Activated CD4-positive, CD25-positive, alpha-beta regulatory T cell treated with anti-CD3 and anti-CD28 coated beads, Interleukin-2, amount 50 U/mL, for 72 hours (primary cell): Measurements from ENCODE around the gene GNAI1.
"Not testable (repeated sequence)": the region's sequence is repeated elsewhere in the genome, so short reads cannot be mapped to it uniquely, and the experiment has no call there.

Experiments used
- DNase-seq: peaks from one replicate; pipeline ENCODE4 v3.0.0; 2021

Gene GNAI1

DNA sequence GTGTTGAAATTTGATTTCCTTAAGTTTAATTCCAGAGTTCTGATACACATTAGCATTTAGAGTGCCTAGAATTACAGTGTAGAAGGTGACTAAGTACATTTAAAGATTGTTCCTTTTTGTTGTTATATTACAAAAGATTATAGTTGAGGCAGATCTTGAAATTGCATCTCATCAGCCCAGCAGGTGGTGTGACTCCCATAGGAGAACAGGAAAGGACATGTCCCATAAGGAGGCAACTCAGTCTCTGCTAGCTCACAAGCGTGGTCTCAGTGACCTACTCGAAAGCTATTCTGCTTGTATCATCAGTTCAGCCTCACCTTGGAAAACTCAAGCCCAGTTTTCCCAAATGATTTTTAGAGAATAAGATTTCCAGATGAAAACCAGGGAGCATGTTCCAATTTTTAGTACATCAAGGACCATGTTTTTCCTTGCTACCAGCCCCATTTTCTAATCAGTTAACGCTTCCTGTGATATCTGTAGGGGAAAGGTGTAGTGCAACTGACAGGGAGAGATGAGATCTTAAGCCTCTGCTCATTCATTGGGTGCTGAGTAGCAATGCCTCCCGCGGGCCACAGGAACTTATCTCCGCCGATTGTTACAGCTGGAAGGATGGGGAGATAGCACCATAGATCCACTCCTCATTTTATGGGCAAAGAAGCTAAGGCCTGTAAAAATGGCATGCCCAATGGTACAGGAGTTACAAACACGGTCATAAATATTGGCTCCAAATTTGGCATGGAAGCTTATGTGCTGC, 1.1 kb upstream of the GNAI1 start:
- no peak for DNase-seq

GRCh38 chr7:80134115-80134535, 506 bp upstream of the GNAI1 start:
- DNase-seq = no peak

DNA sequence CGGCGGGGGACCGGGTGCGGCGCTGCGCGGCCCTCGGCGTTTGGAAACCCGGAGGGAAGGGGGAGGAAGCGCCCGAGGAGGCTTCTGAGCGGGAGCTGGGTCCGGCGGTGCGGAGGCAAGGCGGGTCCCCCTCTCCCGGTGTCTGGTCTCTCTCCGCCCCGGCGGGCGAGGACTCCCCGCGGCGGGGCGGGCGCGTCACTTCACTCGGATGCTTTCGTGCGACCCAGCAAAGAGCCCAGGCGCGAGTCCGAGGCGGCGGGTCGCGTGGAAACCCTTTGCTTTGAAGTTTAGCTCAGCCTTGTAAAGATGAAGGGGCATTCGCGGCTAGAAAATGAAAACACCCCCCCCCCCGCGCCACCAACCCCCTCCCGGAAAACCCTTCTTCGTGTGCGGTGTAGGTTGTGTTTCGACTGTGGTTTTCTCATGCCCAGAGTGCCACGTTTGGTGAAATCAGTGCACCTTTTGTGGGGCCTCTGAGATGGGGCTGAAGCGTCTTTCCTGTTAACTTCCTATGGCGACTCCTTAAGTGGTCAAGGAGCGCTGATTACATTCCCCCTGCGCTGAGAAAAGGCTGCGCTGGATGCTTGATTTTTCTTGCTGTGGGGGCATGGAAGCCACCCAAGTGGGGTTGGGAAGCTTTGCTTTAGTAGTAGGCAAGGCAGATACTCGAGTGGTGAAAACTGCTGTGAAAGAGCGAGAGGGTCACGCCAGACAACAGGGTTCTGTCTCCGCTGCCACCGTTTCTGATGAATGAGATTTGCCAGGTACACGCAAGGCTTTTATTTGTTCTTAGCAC, 876 bp downstream of the GNAI1 start:
- DNase-seq = peak; percentile 35

DNA sequence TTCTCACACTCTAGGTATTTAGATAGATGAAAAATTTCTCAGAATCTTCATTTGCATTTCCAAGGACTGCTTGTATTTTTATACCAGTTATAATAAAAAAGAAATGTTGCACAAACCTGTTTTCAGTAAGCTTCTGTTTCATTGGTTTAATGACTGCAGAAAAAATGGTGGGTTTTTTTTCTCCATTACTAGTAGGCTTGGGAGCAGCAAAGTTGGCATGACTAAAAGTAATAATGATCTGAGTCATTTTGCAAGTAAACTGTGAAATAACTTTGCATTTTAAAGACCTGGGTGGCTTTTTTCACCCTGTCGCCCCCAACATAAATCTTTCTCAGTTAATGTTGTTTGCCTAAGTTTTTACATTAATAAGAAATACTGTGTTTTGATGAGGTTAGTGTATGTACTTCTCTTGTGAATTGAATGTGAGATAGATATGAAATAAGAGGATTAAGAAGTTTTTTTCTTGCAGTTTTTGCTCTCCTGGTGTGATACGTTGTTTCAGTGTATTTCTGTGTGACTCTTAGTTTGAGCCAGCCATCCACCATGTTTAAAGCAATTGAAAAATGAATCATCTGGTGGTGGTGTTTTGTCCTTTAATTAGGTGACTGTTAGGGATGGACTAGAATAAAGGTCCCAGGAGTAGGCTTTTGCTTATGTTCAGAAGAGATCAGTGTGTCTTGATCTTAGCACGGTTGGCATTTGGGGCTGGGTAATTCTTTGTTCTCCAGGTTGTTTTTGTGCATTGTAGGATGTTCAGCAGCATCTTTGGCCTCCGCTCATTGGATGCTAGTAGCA, 1.8 kb downstream of the GNAI1 start:
- no peak for DNase-seq

GRCh38 chr7:80137410-80137809, 2.8 kb downstream of the GNAI1 start:
- no peak for DNase-seq

DNA sequence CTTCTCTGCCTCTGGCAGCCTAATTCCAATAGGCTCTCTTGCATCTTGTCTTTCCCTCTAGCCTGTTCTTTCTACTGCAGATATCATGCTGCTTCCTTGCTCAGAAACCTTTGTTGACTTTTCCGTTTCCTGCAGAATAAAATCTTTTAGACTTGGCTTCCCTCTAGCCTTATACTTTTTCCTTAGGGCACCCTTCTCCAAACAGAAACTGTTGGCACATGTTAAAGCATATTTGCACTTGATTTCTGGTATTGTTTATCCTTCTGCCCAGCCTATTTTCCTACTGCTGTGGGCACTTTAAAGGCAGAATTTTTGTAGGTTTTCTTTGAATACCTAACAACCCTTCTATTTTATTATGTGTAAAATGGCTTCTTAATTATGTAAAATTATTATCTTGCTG, 4.6 kb downstream of the GNAI1 start:
- no peak for DNase-seq

- DNase-seq = no peak
Observed at GRCh38 chr7:80140388-80140787, 5.8 kb downstream of the GNAI1 start.

- DNase-seq = no peak
Observed at GRCh38 chr7:80141376-80141775, 6.7 kb downstream of the GNAI1 start.

DNA sequence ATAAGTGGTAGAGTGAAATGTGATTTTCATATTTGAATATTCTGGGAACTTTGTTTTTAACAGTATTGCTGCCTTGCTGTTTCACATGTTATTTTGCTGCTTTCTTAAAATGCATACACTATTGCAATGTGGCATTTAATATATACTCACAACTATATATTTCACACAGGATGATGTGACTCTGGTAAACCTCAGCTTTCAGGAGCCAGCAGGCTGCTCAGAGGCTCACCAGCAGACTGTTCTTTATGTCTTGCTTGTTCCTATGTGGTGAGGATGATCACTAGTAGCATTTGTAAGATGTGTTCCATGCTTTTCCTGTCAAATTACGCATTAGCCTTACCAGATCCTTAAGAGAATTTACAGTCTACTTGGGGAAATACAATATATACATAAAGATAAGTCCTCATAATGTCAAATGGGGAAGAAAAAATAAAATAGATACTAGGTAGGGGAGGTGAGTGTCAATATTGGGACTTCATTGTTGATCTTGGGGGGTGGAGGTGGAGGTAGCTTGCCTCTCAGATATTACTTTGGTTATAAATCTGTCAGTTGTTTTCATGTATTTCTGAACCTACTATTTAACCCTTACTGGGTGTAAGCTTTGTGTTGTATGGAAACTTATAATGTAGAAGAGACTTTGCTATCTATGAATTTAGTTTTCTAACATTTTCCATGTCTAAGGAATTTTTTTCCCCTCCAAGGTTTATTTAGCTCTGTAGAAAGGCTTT, 8.4 kb downstream of the GNAI1 start:
- no peak for DNase-seq

DNA sequence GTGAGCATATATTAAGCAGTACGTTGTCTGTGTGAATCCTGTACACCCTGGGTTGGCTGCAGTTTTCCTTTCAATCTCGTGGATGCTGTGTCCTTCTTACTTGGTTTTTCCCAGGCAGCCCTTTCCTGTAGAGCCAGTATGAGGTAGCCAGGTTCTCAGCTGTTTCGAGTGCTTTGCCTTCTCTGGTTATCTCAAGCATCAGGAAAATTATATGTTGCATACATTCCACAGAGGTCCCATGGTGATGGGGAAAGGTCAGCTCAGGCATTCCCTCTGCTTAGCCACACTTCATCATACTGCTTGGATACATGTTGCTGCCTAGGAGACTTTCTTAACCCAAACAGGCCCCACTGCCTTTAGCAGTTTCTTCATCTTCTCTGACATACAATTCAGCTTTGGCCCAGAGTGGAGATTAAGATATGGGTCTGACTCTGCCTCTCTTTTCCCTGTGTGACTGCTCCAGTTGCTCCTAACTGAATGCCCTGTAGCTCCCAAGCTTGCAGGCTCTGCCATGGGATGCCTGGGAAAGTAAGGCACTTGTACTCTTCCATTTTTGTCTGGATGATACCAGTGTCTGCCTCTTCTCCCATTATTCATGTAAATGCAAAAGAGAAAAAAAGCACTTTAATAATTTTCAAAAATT, 11.3 kb downstream of the GNAI1 start:
- DNase-seq = no peak

GRCh38 chr7:80146545-80147182, 12.0 kb downstream of the GNAI1 start:
- no peak for DNase-seq

GRCh38 chr7:80147543-80148391, 13.1 kb downstream of the GNAI1 start:
- no peak for DNase-seq

- DNase-seq = no peak
Observed at GRCh38 chr7:80150611-80151273, 16.1 kb downstream of the GNAI1 start.

GRCh38 chr7:80151274-80151665, 16.6 kb downstream of the GNAI1 start:
- no peak for DNase-seq

GRCh38 chr7:80153446-80153845, 18.8 kb downstream of the GNAI1 start:
- no peak for DNase-seq

DNA sequence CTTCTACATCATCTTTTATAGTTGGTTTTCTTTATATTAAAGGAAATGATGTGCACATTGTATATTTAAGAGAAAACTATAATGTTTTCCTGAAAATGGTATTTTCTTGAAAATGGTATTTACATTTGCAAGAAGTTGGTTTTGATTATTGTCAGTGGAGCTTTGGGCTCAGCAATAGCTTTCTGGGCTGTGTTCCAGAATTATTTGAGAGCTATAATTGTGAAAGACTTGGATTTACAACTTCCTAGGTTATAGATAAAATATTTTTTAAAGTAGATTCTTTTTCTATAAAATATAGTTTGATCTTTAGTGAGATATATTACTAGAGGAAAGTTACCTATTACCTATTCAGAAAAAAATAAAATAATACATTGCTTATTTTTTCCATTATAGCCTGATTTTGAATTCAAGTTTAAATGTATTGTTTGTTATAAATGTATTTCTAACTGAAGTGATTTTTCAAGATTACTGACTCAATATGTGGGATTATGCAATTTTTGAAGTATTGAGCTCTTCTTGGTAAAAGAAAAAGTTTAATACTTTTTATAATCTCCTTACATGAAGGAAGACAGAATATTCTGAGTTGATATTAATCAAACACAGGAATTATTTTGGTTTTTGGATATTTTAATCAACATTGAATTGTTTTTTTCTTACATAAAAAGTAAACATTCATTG, 20.2 kb downstream of the GNAI1 start:
- no peak for DNase-seq

- no peak for DNase-seq
Observed at GRCh38 chr7:80155374-80155773, 20.7 kb downstream of the GNAI1 start.

- DNase-seq = not testable (repeated sequence)
Observed at GRCh38 chr7:80157770-80158169, 23.1 kb downstream of the GNAI1 start.

- DNase-seq = no peak
Observed at GRCh38 chr7:80159802-80160201, 25.2 kb downstream of the GNAI1 start.

DNA sequence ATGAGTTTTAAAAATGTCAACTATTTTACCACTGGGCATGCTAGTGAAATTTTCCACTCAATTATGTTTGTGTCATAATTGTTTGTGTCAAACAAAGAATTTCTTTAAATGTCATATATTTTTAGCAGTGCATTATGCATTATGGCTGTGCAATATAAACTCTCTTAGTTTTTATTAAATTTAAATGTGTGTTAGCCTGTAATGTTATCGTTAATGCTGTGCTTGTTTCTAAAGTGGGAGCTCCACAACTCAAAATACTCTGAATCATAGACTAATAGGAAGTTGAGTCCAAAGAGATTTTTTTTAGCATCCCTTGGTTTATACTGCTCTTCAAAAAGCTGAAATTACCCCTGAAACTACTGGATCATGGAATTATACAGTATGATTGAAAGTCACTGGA, 26.8 kb downstream of the GNAI1 start:
- DNase-seq = no peak
